Smooth muscle cell of the pulmonary artery (primary cell): ENCODE results near the gene ABLIM2. TPM values are rescaled to one million over a fixed set of nuclear protein-coding genes. Genes with fewer than 3 reads are reported as not detected.

ENCODE experiments used
- total RNA-seq: library from RNA; depleted of rRNA; stranded (reverse); fragments of >200 nt; gene quantifications from 2 replicates; pipeline ENCODE4 v1.2.3, GENCODE V29; 2014

ABLIM2 gene
- 0.98 and 2.7 TPM in 2 replicates for total RNA-seq

GRCh38 chr4:8158710-8159536 lies at the start of gene ABLIM2:
Gene ABLIM2, minus strand, starts transcription at chr4:8158813. Its CDS starts 124 bp downstream, at chr4:8158689.

GRCh38 chr4:8198906-8199593 lies 40.4 kb upstream of the ABLIM2 start, which contains the start of gene SH3TC1:
Gene SH3TC1, plus strand, starts transcription at chr4:8199290. Its CDS starts 5,905 bp downstream, at chr4:8205195.

GRCh38 chr4:7939377-7940108 lies 219.1 kb downstream of the ABLIM2 start, which contains the start of gene AFAP1:
Gene AFAP1, minus strand, starts transcription at chr4:7939861. Its CDS starts 67,783 bp downstream, at chr4:7872078.

Other genes starting within 250 kb of the ABLIM2 start
- 81.1 and 134 TPM in 2 replicates for gene AFAP1, start 219.0 kb downstream of the ABLIM2 start, total RNA-seq
- 5.4 and 24.9 TPM in 2 replicates for gene SH3TC1, start 40.5 kb upstream of the ABLIM2 start, total RNA-seq
- gene HTRA3, start 110.9 kb upstream of the ABLIM2 start, total RNA-seq, result 5.1 and 5.4 TPM in 2 replicates